Panc1 (cell line): Measurements from ENCODE around the gene NUP153.

Source experiments
- POLR2AphosphoS5 ChIP-seq: IDR thresholded peaks from 2 replicates; pipeline ENCODE4 v1.6.1; 2012; ENCODE audit warnings: mild to moderate bottlenecking, low read depth, low read length, moderate library complexity
- TCF7L2 ChIP-seq: IDR thresholded peaks from 2 replicates; pipeline ENCODE4 v1.6.1; 2011; ENCODE audit warnings: mild to moderate bottlenecking, low read depth, low read length, inconsistent platforms
- TF ChIP-seq, protein P1 (sequence below): fragments of 450-650 bp; IDR thresholded peaks from 2 replicates; pipeline ENCODE4 v1.5.1; 2017; ENCODE audit warnings: mild to moderate bottlenecking
- TF ChIP-seq, protein P2 (sequence below), 2 experiments: IDR thresholded peaks; 2 replicates each; pipeline ENCODE4 v1.6.1; 2011 to 2012; ENCODE audit warnings: low read depth in 2 of 2, control low read depth in 1 of 2, low read length in 1 of 2, mild to moderate bottlenecking in 1 of 2, moderate library complexity in 1 of 2; ENCODE audit not compliant: insufficient read depth in 1 of 2

- TF ChIP-seq, protein P1, sequence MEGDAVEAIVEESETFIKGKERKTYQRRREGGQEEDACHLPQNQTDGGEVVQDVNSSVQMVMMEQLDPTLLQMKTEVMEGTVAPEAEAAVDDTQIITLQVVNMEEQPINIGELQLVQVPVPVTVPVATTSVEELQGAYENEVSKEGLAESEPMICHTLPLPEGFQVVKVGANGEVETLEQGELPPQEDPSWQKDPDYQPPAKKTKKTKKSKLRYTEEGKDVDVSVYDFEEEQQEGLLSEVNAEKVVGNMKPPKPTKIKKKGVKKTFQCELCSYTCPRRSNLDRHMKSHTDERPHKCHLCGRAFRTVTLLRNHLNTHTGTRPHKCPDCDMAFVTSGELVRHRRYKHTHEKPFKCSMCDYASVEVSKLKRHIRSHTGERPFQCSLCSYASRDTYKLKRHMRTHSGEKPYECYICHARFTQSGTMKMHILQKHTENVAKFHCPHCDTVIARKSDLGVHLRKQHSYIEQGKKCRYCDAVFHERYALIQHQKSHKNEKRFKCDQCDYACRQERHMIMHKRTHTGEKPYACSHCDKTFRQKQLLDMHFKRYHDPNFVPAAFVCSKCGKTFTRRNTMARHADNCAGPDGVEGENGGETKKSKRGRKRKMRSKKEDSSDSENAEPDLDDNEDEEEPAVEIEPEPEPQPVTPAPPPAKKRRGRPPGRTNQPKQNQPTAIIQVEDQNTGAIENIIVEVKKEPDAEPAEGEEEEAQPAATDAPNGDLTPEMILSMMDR = no peak
- TF ChIP-seq POLR2AphosphoS5 (no peak), TCF7L2 (no peak)
- TF ChIP-seq, protein P2, sequence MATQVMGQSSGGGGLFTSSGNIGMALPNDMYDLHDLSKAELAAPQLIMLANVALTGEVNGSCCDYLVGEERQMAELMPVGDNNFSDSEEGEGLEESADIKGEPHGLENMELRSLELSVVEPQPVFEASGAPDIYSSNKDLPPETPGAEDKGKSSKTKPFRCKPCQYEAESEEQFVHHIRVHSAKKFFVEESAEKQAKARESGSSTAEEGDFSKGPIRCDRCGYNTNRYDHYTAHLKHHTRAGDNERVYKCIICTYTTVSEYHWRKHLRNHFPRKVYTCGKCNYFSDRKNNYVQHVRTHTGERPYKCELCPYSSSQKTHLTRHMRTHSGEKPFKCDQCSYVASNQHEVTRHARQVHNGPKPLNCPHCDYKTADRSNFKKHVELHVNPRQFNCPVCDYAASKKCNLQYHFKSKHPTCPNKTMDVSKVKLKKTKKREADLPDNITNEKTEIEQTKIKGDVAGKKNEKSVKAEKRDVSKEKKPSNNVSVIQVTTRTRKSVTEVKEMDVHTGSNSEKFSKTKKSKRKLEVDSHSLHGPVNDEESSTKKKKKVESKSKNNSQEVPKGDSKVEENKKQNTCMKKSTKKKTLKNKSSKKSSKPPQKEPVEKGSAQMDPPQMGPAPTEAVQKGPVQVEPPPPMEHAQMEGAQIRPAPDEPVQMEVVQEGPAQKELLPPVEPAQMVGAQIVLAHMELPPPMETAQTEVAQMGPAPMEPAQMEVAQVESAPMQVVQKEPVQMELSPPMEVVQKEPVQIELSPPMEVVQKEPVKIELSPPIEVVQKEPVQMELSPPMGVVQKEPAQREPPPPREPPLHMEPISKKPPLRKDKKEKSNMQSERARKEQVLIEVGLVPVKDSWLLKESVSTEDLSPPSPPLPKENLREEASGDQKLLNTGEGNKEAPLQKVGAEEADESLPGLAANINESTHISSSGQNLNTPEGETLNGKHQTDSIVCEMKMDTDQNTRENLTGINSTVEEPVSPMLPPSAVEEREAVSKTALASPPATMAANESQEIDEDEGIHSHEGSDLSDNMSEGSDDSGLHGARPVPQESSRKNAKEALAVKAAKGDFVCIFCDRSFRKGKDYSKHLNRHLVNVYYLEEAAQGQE (IDR thresholded peaks at IDR 0.05; ENCODE audit: insufficient read depth in 1 of 2, low read depth in 2 of 2, low read length in 1 of 2) = no peak
These were observed 18.2 kb downstream of the NUP153 start for GRCh38 chr6:17688481-17688880.
